ENCODE data around the gene CBS. TPM values are rescaled to one million over a fixed set of nuclear protein-coding genes. Genes with fewer than 3 reads are reported as not detected.
"Not testable (repeated sequence)": the region's sequence is repeated elsewhere in the genome, so short reads cannot be mapped to it uniquely, and the experiment has no call there.

The CBS gene
- total RNA-seq, 1 donor from 2014 or later: 7.3 TPM

GRCh38 chr21:43006874-43007208 lies 68.8 kb downstream of the CBS start:
- no peak overlapping the region for H3K9ac ChIP-seq (ENCODE audit: low read depth in 1 of 3, low read length in 3 of 3)
- no peaks in the 10 kb centered on the region for H3K9me3 ChIP-seq (ENCODE audit: control insufficient read depth in 3 of 3, low read length in 3 of 3)
- H3K36me3 ChIP-seq (ENCODE audit: control insufficient read depth in 3 of 3, insufficient read depth in 3 of 3, low read length in 3 of 3): peaks cover 11 to 25% (median 13%) of the 10 kb centered on the region in 3 donors
- H3K4me1 ChIP-seq (ENCODE audit: control insufficient read depth in 3 of 3, insufficient read depth in 3 of 3, low read length in 3 of 3): peaks cover 0 to 5% (median 3%) of the 10 kb centered on the region in 3 donors
- H3K27me3 ChIP-seq (ENCODE audit: control insufficient read depth in 3 of 3, insufficient read depth in 3 of 3, low read length in 3 of 3): no peaks in the 10 kb centered on the region
- no peak overlapping the region for H3K4me3 ChIP-seq (ENCODE audit: low read length in 3 of 3)
- no peak overlapping the region for H3K27ac ChIP-seq (ENCODE audit: low read depth, low read length)

GRCh38 chr21:43006051-43006873 lies 69.4 kb downstream of the CBS start:
- H3K4me1 ChIP-seq (ENCODE audit: control insufficient read depth in 3 of 3, insufficient read depth in 3 of 3, low read length in 3 of 3); H3K27me3 ChIP-seq (ENCODE audit: control insufficient read depth in 3 of 3, insufficient read depth in 3 of 3, low read length in 3 of 3); H3K27ac ChIP-seq (ENCODE audit: low read depth, low read length); H3K4me3 ChIP-seq (ENCODE audit: low read length in 3 of 3); H3K9me3 ChIP-seq (ENCODE audit: control insufficient read depth in 3 of 3, low read length in 3 of 3): not testable (repeated sequence)
- Histone ChIP-seq H3K9ac (ENCODE audit: low read depth in 1 of 3, low read length in 3 of 3) (peak overlapping the region in 1 of 3 donors; percentile 20), H3K36me3 (ENCODE audit: control insufficient read depth in 3 of 3, insufficient read depth in 3 of 3, low read length in 3 of 3) (peaks cover 7 to 19% (median 9%) of the 10 kb centered on the region in 3 donors)

DNA sequence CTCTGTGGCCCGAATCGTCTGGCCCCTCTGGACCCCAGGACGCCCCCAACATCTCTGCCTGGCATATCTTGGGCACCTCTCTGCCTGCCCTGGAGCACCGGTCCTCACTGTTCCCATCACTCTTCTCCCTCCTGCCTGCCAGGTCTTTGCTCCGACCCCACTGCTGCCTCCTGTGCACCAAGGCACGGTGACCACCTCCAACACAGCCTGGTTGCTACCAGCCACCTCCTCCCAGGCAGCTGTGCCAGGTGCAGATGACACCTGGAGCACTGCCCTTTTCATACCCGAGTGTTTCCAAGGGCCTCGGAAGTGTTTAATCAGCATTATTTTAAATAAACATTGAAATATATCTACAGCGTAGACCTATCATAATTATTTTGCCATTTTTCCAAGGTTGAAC lies 70.0 kb downstream of the CBS start:
- Histone ChIP-seq H3K9me3 (ENCODE audit: control insufficient read depth in 3 of 3, low read length in 3 of 3) (no peaks in the 10 kb centered on the region), H3K4me1 (ENCODE audit: control insufficient read depth in 3 of 3, insufficient read depth in 3 of 3, low read length in 3 of 3) (peaks cover 8 to 12% (median 11%) of the 10 kb centered on the region in 3 donors), H3K4me3 (ENCODE audit: low read length in 3 of 3) (no peak overlapping the region), H3K27ac (ENCODE audit: low read depth, low read length) (no peak overlapping the region), H3K27me3 (ENCODE audit: control insufficient read depth in 3 of 3, insufficient read depth in 3 of 3, low read length in 3 of 3) (no peaks in the 10 kb centered on the region), H3K9ac (ENCODE audit: low read depth in 1 of 3, low read length in 3 of 3) (no peak overlapping the region), H3K36me3 (ENCODE audit: control insufficient read depth in 3 of 3, insufficient read depth in 3 of 3, low read length in 3 of 3) (peaks cover 6 to 18% (median 8%) of the 10 kb centered on the region in 3 donors)

- Histone ChIP-seq H3K27me3 (ENCODE audit: control insufficient read depth in 3 of 3, insufficient read depth in 3 of 3, low read length in 3 of 3) (no peaks in the 10 kb centered on the region), H3K36me3 (ENCODE audit: control insufficient read depth in 3 of 3, insufficient read depth in 3 of 3, low read length in 3 of 3) (peaks cover 6 to 18% (median 8%) of the 10 kb centered on the region in 3 donors), H3K9me3 (ENCODE audit: control insufficient read depth in 3 of 3, low read length in 3 of 3) (no peaks in the 10 kb centered on the region), H3K9ac (ENCODE audit: low read depth in 1 of 3, low read length in 3 of 3) (no peak overlapping the region), H3K4me3 (ENCODE audit: low read length in 3 of 3) (no peak overlapping the region), H3K4me1 (ENCODE audit: control insufficient read depth in 3 of 3, insufficient read depth in 3 of 3, low read length in 3 of 3) (peaks cover 8 to 12% (median 11%) of the 10 kb centered on the region in 3 donors), H3K27ac (ENCODE audit: low read depth, low read length) (no peak overlapping the region)
Measured at GRCh38 chr21:43004926-43005325, 70.7 kb downstream of the CBS start.

Other genes starting within 250 kb of the CBS start
- 8.4 TPM for gene WDR4, start 196.3 kb downstream of the CBS start, total RNA-seq
- 45.9 TPM for gene NDUFV3, start 182.5 kb downstream of the CBS start, total RNA-seq
- not detected for gene ERVH48-1, start 150.2 kb downstream of the CBS start, total RNA-seq
- gene PKNOX1, start 101.3 kb downstream of the CBS start, total RNA-seq: 8.9 TPM
- gene U2AF1, start 31.7 kb upstream of the CBS start, total RNA-seq: 20.9 TPM
- not detected for gene CRYAA, start 93.2 kb upstream of the CBS start, total RNA-seq

Data from skeletal muscle tissue (tissue), 4 donors.